WTC11 (cell line): ENCODE results near the gene ZEB1.

ENCODE experiments used
- CTCF ChIP-seq: fragments of 200-600 bp; IDR thresholded peaks from 2 replicates; pipeline ENCODE4 v1.8.0; 2022; ENCODE audit warnings: antibody characterized with exemption
- MAX ChIP-seq: sonication (generic); formaldehyde crosslinking; IDR thresholded peaks from 2 replicates; pipeline ENCODE4 v1.8.0; 2022; ENCODE audit warnings: mild to moderate bottlenecking, missing genetic modification reagents
- NR2C2 ChIP-seq: sonication (generic); formaldehyde crosslinking; IDR thresholded peaks from 2 replicates; pipeline ENCODE4 v1.8.0; 2022; ENCODE audit warnings: mild to moderate bottlenecking, missing genetic modification reagents
- SMAD4 ChIP-seq: sonication (generic); formaldehyde crosslinking; IDR thresholded peaks from 2 replicates; pipeline ENCODE4 v1.8.0; 2022; ENCODE audit warnings: mild to moderate bottlenecking, missing genetic modification reagents
- SP1 ChIP-seq: sonication (generic); formaldehyde crosslinking; conservative IDR thresholded peaks from 2 replicates; pipeline ENCODE4 v1.8.1; 2022; ENCODE audit warnings: missing genetic modification reagents
- STAT6 ChIP-seq: sonication (generic); formaldehyde crosslinking; conservative IDR thresholded peaks from 2 replicates; pipeline ENCODE4 v1.8.1; 2023; ENCODE audit warnings: mild to moderate bottlenecking, low read depth, missing genetic modification reagents, moderate library complexity
- TEAD1 ChIP-seq: sonication (generic); formaldehyde crosslinking; IDR thresholded peaks from 2 replicates; pipeline ENCODE4 v1.8.0; 2022; ENCODE audit warnings: mild to moderate bottlenecking, missing genetic modification reagents
- ZNF512 ChIP-seq: sonication (generic); formaldehyde crosslinking; IDR thresholded peaks from 2 replicates; pipeline ENCODE4 v1.8.1; 2022; ENCODE audit warnings: missing genetic modification reagents, borderline replicate concordance

GRCh38 chr10:31458974-31459373 is 140.0 kb downstream of the ZEB1 start:
- TF ChIP-seq CTCF (no peak), MAX (CRISPR knock-in tag) (no peak), TEAD1 (CRISPR knock-in tag) (no peak), SMAD4 (CRISPR knock-in tag) (no peak), ZNF512 (CRISPR knock-in tag) (no peak), SP1 (no peak), STAT6 (CRISPR knock-in tag) (no peak), NR2C2 (CRISPR knock-in tag) (no peak)
